ENCODE results near the gene LGI2.

The LGI2 gene

DNA sequence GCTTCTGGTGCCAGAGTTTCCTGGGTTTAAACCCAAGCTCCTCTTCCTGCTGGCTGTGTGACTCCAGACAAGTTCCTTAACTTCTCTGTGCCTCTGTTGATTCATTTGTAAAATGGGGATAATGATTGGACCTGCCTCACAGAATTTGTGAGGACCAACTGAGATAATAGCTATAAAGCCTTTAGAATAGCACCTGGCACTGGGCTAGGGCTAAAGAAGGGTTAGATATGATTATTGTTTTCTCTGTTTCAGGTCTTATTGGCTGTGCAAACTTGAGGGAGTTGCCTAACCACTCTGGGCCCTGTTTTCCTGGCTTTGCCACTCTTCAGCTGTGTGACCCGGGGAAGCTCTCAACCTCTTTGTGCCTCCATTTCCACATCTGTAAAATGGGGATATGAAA is 37.8 kb downstream of the LGI2 start:
- no peak for DNase-seq

DNA sequence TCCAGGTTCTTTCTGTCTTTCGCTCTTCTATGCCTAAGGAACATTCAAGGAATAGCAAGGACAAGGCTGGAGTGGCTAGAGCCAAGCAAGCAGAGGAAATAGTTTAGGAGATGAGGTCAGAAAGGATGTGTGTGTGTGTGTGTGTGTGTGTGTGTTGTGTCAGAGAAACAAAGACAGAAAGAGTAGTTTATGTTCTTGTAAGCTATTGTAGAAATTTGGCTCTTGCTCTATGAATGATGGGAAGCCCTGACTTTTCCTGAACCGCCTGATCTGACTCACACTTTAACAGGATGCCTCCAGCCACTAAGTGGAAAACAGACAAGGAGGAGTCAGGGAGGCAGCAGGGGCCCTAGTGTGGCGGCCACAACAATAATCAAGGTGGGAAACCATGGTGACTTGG is 39.7 kb downstream of the LGI2 start:
- DNase-seq: peak; percentile 57

DNA sequence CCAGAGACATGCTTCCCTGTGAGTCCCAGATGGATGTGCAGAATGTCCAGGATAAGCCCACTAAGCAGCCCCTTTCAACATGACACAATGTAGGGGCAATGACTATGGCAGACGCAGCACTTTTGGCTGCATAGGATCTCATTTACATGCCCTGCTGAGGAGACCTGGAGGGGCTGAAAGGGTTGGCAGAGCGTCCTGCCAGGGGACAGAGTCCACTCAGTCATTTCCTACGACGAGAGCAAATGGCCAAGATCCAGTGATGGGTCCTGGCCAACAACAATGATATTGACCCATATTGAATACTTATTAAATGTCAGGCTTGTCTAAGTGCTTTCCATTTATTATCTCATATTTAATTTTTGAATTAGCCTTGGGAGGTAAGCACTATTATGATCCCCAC is 41.4 kb downstream of the LGI2 start:
- no peak for DNase-seq

DNA sequence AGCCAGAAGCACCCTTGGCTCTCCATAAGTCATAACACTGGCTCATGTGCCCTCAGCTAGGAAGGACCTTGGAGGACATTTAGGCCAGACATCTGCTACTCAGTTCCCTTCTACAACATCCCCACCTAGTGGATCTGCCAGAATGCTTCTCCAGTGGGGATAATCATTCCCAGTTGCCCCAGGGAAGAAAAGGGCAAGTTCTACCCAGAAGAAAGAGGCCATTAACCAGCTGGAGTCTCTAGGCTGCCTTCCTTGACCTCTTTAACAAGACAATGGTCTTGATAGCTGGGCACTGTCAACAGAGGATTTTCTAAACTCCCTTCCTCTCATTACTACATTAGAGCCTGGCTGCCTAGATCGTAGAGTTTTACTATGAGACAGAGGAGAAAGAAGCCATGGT is 42.0 kb downstream of the LGI2 start:
- peak; percentile 48 for DNase-seq

DNA sequence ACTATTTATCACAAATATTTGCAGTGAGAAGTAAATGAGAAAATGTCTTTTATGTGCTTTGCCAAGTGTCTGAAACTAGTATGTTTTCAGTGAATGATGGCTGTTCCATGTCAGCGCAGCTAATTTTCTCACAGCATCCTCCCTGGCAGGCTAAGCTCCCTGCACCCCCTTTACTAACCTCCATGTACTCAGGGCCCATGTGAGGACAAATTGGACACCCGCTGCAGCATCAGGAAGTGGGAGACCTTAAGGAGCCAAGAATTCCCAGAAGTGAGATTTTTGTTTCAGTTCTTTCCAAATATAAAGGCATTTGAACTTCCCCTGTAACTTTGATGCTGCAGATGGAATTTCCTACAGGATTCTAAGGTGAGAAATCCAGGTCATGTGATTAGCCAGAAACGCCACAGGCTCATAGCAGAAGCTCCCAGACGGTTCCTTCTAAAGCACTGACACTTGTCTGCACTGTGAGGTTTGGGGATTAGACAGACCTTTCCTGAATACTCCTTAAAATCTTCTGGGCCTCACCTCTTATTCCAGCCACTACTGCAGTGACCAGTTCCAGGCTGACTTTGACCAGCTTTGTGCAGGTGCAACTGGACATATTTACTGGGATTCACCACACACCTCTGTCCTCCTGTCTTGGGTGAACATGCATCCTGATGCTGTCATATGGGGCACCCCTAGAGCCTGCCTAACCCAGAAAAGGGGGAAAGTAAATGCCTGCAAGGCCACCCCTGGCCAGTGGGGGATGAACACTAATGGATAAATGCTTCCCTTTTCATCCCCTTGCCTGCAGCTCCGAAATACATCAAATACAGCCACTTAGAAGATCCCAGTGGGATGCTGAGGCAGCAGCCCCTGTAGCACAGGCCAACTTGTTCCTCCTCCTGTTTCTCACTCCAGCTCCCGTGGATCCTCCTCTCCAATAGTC is 45.9 kb downstream of the LGI2 start:
- no peak for DNase-seq

DNA sequence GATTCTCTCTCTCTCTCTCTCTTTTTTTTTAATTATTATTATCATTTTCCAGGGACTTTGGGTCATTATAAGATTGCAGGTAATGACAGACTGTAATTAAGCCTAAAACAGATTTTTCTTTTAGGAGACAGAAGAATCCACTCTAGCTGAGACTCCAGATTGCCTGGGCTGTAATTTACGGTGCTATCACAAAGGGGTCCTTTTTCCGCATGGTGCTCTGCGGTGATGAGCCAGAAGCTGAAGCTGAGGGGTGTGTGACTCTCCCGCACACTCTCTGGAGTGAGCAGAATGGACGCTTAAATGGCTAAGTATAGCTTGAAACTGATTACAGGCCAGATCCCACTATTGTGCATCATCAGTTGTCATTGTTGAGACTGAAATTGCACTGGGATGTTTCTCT is 50.0 kb downstream of the LGI2 start:
- no peak for DNase-seq

DNA sequence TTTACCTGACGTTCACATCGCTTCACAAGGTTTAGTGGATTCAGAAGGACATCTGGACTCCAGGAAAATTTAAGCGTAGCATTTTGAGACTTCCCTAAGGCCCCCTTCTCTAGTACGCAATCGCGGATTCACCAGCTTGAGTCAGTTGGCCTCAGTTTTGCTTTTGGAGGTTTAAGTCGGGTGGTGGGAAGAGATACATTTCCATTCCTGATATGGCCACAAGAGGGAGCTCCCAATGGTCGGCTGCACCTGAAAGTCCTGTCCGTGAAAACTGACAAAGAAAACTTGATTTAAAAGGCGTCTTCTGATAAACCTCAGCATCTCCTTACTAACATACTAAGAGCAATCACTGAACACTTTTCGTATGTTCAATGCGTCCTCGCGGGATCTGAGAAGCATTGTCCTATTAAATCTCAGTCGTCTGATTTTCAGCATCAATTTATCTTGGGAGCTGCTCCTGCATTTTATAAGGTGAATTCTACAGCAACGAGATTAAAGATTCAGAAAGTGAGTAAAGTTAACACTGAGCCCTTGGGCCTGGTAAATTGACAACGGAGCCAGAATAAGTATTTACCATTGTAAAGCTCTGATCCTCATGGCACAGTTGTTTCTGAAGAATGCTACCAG is 50.6 kb downstream of the LGI2 start:
- peak; percentile 74 for DNase-seq

DNA sequence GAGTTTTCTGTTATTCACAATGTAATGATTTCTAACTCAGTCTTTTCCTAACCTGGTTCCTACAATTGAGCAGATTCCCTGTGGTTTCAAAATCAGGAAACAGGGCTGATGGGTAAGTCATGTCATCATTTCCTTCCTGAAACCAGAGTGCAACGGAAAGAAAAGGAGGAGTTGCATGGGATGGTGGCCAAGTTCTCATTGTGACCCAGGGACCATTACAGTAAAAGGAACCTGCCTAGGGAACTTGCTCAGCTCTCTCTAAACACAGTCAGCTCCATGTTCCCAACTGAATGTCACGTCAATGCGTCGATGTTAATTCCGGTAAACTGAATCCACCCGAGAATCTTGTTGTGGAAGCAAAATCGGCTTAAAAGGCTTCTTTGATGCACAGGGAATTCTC is 51.2 kb downstream of the LGI2 start:
- DNase-seq: peak; percentile 31

DNA sequence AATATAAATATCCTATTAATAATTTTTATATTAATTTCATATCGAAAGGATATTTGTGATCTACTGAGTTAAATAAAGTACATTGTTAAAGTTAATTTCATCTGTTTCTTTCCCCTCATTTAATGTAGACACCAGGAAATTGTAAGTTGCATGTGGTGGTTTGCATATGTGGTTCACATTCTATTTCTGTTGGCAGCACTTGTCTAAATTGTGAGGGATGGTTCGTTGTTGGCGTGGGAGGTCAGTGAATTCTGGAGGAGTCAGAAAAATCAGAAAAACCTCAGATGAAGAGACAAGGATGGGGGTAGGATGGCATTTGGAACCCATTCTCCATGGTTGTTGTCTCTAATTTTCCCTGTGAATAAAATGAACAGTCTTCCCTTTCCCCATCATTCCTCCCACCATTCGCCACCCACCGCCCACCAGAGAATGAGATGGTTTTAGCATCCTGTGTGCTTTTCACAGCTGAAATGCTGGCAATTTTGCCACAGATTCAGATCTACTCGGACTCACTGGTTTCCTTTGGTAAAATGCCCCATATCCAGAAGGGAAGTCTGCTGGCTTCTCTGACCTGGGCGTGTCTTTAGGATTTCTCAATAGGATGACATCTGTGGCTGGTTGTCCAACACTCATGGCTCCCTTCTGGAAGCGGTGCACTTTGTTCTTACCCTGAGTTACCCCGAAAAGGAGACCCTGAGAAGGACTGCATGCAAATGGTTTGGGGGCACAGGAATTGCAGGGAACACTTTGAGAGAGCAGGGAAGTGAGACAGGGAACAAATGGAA is 52.3 kb downstream of the LGI2 start:
- DNase-seq: no peak

DNA sequence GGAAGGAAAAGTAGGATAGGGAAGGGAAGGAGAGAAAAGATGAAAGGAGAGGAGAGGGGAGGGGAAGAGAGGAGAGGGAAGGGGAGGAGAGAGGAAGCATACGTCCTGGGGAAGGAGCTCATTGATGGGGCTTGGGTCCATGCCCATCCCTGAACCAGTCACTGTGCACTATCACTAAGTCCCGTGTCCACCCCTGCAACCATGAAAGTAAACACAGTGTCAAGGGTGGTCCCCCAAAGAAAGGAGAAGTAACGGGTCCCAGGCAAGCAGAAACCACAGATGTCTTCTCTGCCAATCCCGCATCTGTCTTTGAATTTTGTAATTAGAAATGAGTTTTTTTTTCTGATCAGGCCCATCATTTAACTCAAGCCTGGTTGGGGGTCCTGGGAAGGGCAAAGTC is 55.2 kb downstream of the LGI2 start:
- DNase-seq: no peak

DNA sequence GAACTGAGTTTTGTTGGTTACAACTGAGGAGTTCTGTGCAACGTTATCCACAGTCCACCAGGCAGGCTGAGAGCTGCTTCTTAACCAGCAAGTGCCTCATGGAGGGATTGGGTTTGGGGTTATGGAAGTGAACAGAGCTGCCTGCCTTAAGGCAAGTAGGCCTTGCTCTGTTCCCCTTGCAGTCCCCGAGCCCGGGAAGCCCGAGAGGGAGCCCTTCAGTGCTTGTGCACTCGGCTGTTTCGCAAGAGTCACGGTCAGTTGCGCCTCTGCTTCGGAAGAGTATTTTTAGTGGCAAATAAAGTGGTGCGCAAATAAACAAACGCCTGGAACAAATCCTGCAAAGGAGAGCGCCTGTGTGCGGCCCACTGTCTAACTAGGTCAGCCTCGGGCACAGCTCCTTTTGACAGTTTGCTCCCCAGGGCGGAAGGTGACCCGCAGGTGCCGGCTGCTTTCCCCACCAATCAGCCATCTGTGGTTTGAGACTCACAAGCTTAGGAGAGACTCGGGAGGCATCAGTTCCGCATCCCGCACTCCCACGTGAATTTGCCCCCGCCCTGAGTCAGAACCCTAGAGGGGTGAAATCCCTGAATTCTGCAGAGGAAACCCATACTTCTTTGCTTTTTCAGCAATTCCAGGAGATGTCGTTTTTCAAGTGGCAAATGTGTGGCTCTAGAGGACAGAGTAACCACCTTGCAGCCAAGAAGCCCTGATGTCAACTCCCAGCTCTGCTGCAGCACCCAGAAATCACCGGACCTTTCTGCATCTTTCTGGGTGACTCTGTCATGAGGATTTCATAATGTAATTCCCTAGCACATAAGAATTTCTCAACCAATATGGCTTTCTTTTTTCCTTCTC is 56.8 kb downstream of the LGI2 start:
- DNase-seq: no peak

DNA sequence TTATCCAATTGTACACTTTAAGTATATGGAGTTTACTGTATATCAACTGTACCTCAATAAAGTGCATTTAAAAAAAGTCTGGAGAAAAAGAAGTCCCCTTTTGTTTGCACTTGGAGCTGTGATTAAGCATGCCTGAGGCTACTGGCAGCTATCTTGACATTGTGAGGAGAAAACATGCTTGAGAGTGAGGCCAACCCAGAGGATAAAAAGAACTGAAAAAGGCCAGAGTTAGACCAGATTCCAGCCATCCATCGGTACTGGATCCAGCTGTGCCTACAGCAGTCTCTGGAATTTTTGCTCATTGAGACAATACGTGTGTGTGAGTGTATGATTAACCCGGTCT is 57.4 kb downstream of the LGI2 start:
- DNase-seq: no peak

DNA sequence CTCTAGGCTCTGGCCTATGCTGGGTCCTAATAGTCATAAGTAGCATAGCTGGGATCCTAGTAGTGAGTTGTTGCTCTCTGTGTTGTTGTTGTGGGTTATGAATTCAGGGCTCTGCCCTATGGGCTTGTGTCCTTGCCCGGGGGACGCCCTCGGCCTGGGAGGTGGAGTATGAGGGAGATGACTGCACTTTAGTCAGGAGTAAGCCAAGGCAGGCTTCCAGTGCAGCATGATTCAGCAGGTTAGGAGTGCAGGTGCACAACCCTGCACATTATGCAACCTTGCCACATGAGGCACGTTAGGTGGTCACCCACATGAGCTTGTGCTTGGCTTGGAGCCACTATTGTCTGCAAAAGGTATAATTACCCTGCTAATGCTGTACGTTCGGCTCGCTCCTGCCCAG is 59.6 kb downstream of the LGI2 start:
- no peak for DNase-seq

DNA sequence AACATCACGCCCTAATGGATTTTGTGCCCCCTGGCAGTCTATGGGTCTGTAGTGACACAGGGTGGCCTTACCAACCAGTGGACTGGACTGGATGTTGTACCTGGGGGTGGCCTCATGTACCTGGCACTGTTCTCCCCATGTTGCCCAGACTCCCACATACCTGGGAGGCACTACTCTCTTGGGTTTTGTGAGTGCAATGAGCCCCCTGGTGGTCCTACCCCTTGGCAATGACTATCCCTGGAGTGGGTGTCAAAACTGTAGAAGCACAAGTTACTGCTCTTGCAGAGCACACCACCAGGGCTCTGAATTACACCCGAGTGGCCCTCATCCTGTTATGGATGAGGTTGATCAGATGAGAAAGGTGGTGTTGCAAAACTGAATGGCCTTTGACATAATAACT is 60.1 kb downstream of the LGI2 start:
- DNase-seq: no peak

DNA sequence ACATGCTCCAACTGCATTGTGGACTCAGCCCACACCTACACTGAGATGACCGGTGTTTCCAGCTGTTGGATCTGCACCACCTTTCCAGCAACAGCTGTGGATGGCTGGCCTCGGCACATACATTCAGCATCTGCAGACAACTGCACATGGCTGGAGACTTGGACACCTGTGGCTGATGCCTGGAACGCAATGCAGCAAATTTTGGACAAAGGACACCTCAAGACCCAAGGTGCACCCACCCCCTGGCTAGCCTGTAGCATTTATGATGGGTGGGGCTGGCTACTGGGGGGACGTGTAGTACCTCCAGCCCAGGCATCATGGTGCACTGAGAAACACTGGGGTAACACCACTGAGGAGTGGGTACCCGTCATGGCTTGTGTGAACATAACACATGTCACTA is 60.6 kb downstream of the LGI2 start:
- no peak for DNase-seq

DNA sequence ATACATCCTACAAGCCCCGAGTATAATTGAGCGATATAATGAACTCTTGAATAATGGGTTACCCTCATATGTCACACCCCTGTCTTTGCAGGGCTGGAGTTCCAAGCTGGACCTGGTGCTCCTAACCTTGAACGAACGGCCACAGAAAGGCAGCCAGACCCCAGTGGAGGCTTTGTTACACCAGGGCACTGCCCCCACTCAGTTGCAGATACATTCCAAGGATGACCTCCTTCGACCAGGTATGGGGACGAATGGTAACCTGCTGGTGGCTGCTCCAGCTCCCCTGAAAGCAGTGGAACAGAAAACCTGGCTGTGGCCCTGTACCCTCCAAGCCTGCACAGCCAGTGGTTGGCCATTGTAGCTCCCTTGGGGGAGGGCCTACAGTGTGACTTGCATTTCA is 61.3 kb downstream of the LGI2 start:
- no peak for DNase-seq

DNA sequence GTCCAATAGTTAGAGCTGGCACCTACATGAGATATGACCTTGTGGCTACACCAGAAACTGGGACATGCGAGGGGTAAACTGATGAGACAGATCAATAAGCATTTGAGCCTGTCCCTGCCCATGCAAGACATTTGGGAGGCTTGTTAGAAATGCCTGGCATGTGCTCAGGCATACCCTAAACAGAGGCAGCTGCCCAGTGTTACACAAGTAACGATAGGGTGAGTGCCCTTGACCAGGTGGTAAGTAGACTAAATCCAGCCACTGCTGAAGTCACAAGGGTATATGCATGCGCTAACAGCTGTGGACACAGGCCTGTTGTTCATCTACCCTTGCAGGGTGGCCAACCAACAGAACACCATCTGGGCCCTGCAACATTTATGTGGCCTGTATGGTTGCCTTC is 61.8 kb downstream of the LGI2 start:
- no peak for DNase-seq

DNA sequence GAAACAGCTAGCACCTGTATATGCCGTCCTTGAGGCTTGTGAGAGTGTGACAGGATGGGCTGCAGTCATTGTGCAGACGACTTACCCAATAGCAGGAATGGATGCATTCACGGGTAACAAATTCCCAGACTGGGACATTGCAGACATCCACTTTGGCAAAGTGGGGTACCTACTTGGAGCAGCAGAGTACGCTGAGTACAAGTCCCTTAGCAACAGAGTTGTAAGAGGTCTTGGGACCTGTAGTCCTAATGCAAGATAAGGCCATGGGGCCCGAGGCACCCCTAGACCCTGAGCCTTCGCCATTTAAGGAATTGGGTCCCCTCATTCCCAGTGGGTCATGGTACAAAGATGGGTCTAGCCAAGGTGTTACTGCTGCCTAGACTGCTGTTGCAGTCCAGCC is 62.5 kb downstream of the LGI2 start:
- DNase-seq: no peak

DNA sequence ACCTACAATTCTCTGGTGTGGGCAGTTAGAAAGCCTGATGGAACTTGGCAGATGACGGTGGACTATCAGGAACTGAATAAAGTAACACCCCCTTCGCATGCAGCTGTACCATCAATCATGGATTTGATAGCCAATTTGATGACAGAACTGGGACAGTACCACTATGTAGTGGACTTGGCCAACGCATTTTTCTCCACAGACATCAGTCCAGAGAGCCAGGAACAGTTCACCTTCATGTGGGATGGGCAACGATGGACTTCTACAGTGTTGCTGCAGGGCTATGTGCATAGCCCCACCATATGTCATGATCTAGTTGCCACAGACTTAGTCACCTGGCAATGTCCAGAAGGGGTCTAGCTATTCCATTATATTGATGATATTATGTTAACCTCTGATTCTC is 63.4 kb downstream of the LGI2 start:
- DNase-seq: no peak

DNA sequence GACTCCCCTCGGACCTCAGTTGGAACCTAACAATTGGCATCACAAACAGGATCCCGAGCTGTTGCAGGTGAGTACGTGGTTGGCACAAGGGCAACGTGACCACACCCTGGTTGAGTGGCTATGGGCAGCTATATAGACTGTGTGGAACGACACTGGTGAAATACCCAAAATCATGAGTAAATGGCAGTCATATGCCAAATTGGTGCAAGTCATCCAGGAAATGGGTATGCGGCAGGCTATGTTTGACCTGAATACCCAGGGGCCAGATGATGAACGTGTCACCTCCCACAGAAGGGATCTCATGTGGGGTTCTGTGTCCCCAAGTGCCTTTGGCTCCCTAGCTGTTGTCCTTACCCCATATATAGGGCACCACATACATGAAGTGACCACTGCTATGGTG is 64.7 kb downstream of the LGI2 start:
- no peak for DNase-seq

DNA sequence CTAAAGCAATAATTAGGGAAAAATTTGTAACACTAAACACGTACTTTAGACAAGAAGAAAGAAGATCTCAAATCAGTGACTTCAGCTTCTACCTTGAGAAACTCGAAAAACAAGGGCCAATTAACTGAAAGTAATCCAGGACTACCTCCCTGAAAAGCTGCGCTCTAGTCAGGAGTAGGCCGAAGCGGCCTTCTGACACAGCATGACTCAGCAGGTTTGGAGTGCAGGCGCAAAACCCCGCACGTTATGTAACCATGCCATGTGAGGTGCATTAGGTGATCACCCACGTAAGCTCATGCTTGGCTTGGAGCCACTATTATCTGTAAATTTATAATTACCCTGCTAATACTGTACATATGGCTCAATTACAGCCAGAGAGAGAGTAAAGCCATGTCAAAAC is 65.1 kb downstream of the LGI2 start:
- DNase-seq: no peak

DNA sequence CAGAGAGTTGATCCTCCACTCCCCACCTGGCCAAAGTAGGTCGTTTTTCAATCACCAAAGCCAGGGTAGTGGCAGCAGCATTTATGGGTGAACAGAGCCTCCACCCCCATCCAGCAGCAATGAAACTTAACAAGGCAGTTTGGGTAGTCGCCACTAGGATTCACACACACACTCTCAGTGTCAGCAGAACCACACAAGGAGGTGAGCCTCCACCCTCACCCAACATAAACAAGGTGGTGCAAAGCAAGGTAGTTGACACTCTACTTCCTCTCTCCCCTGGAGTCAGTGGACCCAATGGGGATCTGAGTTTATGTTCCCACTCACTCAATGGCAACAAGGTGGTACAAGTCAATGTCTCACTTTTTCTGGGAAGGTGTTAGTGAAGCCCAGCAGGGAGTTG is 67.5 kb downstream of the LGI2 start:
- DNase-seq: no peak

DNA sequence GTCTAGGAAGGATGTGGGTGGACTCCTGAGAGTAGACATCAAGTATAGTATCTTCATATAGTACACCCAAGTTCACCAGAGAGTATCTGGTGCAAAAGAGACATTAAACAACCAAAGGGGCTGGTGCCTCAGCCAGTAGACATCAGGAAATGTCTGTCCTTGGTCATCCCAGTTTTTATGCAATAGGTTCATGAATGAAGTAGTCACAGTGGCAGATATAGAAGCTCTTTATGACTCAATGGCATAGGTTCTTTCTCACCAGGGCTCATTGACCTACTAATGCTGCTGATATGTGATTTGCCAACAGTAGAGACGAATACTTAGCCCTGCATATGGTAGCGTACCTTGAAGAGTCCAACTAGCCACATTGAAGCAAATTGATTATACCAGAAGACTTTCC is 72.9 kb downstream of the LGI2 start:
- DNase-seq: no peak

Measured in fibroblast of upper back skin (primary cell).